Measurements from ENCODE around the gene ELMO1. TPM values are rescaled to one million over a fixed set of nuclear protein-coding genes. Genes with fewer than 3 reads are reported as not detected.

ELMO1 gene
- polyA plus RNA-seq, 1 experiment, result not detected

GRCh38 chr7:37180828-37181549 is 267.7 kb downstream of the ELMO1 start:
- no peak overlapping the region for H3K27ac ChIP-seq (ENCODE audit: low read depth, low read length)
- H3K27me3 ChIP-seq (ENCODE audit: control insufficient read depth, insufficient read depth, low read length), result no peaks in the 10 kb centered on the region
- no peak for TF ChIP-seq CTCF (IDR thresholded peaks at IDR 0.05; ENCODE audit: low read depth, low read length)
- no peak for DNase-seq (ENCODE audit: low read depth, low spot score)
- no peaks in the 10 kb centered on the region for H3K9me3 ChIP-seq (ENCODE audit: control insufficient read depth, insufficient read depth, low read length)
- CTCF ChIA-PET, result interaction anchor here (0.6 to 13.2 kb wide), 29 partner anchors 9 to 772 kb away, joined by 3 to 313 read pairs (median 6); no protein-coding TSS in a partner anchor
- no peak overlapping the region for H3K4me3 ChIP-seq (ENCODE audit: low read depth, low read length)
- POLR2A ChIA-PET, result no interaction called here

- CTCF ChIA-PET, result interaction anchor here (0.6 to 13.2 kb wide), 4 partner anchors 189 to 688 kb away, joined by 3 to 313 read pairs (median 5); no protein-coding TSS in a partner anchor
- no peak overlapping the region for H3K4me3 ChIP-seq (ENCODE audit: low read depth, low read length)
These were observed 272.6 kb downstream of the ELMO1 start for GRCh38 chr7:37176079-37176478.

GRCh38 chr7:37174460-37174859 is 274.2 kb downstream of the ELMO1 start:
- Histone ChIP-seq H3K4me3 (ENCODE audit: low read depth, low read length) (no peak overlapping the region), H3K9me3 (ENCODE audit: control insufficient read depth, insufficient read depth, low read length) (no peaks in the 10 kb centered on the region), H3K27ac (ENCODE audit: low read depth, low read length) (no peak overlapping the region), H3K27me3 (ENCODE audit: control insufficient read depth, insufficient read depth, low read length) (no peaks in the 10 kb centered on the region)
- TF ChIP-seq CTCF (IDR thresholded peaks at IDR 0.05; ENCODE audit: low read depth, low read length), result no peak
- no peak for DNase-seq (ENCODE audit: low read depth, low spot score)
- ChIA-PET POLR2A (no interaction called here), CTCF (interaction anchor here (1.2 kb wide), 1 partner anchor 207 kb away, joined by 4 read pairs; no protein-coding TSS in a partner anchor)

More at GRCh38 chr7:37176079-37176478, 272.6 kb downstream of the ELMO1 start:
- TF ChIP-seq CTCF (IDR thresholded peaks at IDR 0.05; ENCODE audit: low read depth, low read length), result no peak
- POLR2A ChIA-PET, result no interaction called here
- Histone ChIP-seq H3K27ac (ENCODE audit: low read depth, low read length) (no peak overlapping the region), H3K9me3 (ENCODE audit: control insufficient read depth, insufficient read depth, low read length) (no peaks in the 10 kb centered on the region), H3K27me3 (ENCODE audit: control insufficient read depth, insufficient read depth, low read length) (no peaks in the 10 kb centered on the region)
- DNase-seq (ENCODE audit: low read depth, low spot score), result no peak

- ChIA-PET CTCF (interaction anchor here (0.9 to 1.2 kb wide), 3 partner anchors 9 to 732 kb away, joined by 3 to 5 read pairs (median 4); no protein-coding TSS in a partner anchor), POLR2A (no interaction called here)
- Histone ChIP-seq H3K9me3 (ENCODE audit: control insufficient read depth, insufficient read depth, low read length) (no peaks in the 10 kb centered on the region; the same call in 1 of the 2 replicates), H3K4me3 (ENCODE audit: low read depth, low read length) (no peak overlapping the region), H3K27ac (ENCODE audit: low read depth, low read length) (no peak overlapping the region), H3K27me3 (ENCODE audit: control insufficient read depth, insufficient read depth, low read length) (no peaks in the 10 kb centered on the region)
- no peak for DNase-seq (ENCODE audit: low read depth, low spot score)
- no peak for TF ChIP-seq CTCF (IDR thresholded peaks at IDR 0.05; ENCODE audit: low read depth, low read length)
These were observed 275.0 kb downstream of the ELMO1 start for GRCh38 chr7:37173670-37174069.

GRCh38 chr7:37162106-37162505 is 286.6 kb downstream of the ELMO1 start:
- ChIA-PET POLR2A (no interaction called here), CTCF (interaction anchor here (1.1 kb wide), 1 partner anchor 175 kb away, joined by 3 read pairs; no protein-coding TSS in a partner anchor)
- no peak for TF ChIP-seq CTCF (IDR thresholded peaks at IDR 0.05; ENCODE audit: low read depth, low read length)
- Histone ChIP-seq H3K27me3 (ENCODE audit: control insufficient read depth, insufficient read depth, low read length) (no peaks in the 10 kb centered on the region), H3K9me3 (ENCODE audit: control insufficient read depth, insufficient read depth, low read length) (no peaks in the 10 kb centered on the region), H3K4me3 (ENCODE audit: low read depth, low read length) (no peak overlapping the region), H3K27ac (ENCODE audit: low read depth, low read length) (no peak overlapping the region)
- DNase-seq (ENCODE audit: low read depth, low spot score), result no peak
